RPMI7951 (cell line): ENCODE results near the gene WDFY1. TPM values are rescaled to one million over a fixed set of nuclear protein-coding genes. Genes with fewer than 3 reads are reported as not detected.
A peak's percentile ranks its signal among the peaks of the same experiment; 100 is the strongest.
"Not testable (repeated sequence)": the region's sequence is repeated elsewhere in the genome, so short reads cannot be mapped to it uniquely, and the experiment has no call there.

Experiments used
- DNase-seq: peaks from one replicate; pipeline ENCODE4 v3.0.0-alpha.2; 2012; ENCODE audit warnings: low read depth
- total RNA-seq: library from RNA; depleted of rRNA; stranded (reverse); fragments of >200 nt; shearing (Covaris generic); gene quantifications from 2 replicates; pipeline ENCODE4 v1.2.3, GENCODE V29; 2014

Gene WDFY1
- total RNA-seq, 1 experiment from 2014 or later: 45.7 TPM

- peak; percentile 77 for DNase-seq
Measured at GRCh38 chr2:223896833-223897311, 48.3 kb downstream of the WDFY1 start.

GRCh38 chr2:223894968-223895367, 50.2 kb downstream of the WDFY1 start:
- DNase-seq: no peak

- DNase-seq: no peak
Measured at GRCh38 chr2:223894009-223894408, 51.1 kb downstream of the WDFY1 start.

GRCh38 chr2:223890721-223891120, 54.4 kb downstream of the WDFY1 start:
- DNase-seq: no peak

GRCh38 chr2:223889229-223889628, 55.9 kb downstream of the WDFY1 start:
- DNase-seq: no peak

GRCh38 chr2:223888251-223888650, 56.9 kb downstream of the WDFY1 start:
- DNase-seq: no peak

GRCh38 chr2:223887127-223887526, 58.0 kb downstream of the WDFY1 start:
- DNase-seq: no peak

GRCh38 chr2:223886726-223887125, 58.4 kb downstream of the WDFY1 start:
- DNase-seq: no peak

GRCh38 chr2:223884399-223884798, 60.7 kb downstream of the WDFY1 start:
- peak; percentile 13 for DNase-seq

GRCh38 chr2:223882715-223883114, 62.4 kb downstream of the WDFY1 start:
- no peak for DNase-seq

- no peak for DNase-seq
Measured at GRCh38 chr2:223880796-223881195, 64.3 kb downstream of the WDFY1 start.

GRCh38 chr2:223877721-223878410, 67.3 kb downstream of the WDFY1 start:
- no peak for DNase-seq

- DNase-seq: no peak
Measured at GRCh38 chr2:223873672-223874071, 71.5 kb downstream of the WDFY1 start.

GRCh38 chr2:223872772-223873171, 72.4 kb downstream of the WDFY1 start:
- not testable (repeated sequence) for DNase-seq

GRCh38 chr2:223871661-223872060, 73.5 kb downstream of the WDFY1 start:
- DNase-seq: not testable (repeated sequence)

- no peak for DNase-seq
Measured at GRCh38 chr2:223870840-223871611, 74.1 kb downstream of the WDFY1 start.

- no peak for DNase-seq
Measured at GRCh38 chr2:223868005-223868404, 77.1 kb downstream of the WDFY1 start.

GRCh38 chr2:223865907-223866508, 79.1 kb downstream of the WDFY1 start:
- no peak for DNase-seq

- DNase-seq: no peak
Measured at GRCh38 chr2:223865124-223865523, 80.0 kb downstream of the WDFY1 start.

- no peak for DNase-seq
Measured at GRCh38 chr2:223863491-223863890, 81.6 kb downstream of the WDFY1 start.

GRCh38 chr2:223860809-223861738, 84.1 kb downstream of the WDFY1 start:
- DNase-seq: peak; percentile 67

GRCh38 chr2:223859070-223859469, 86.1 kb downstream of the WDFY1 start:
- no peak for DNase-seq
